ENCODE data around the gene RAI1.

The RAI1 gene

GRCh38 chr17:17700251-17700969, 19.2 kb downstream of the RAI1 start:
- DNase-seq = no peak

- DNase-seq = no peak
Measured at GRCh38 chr17:17701112-17701511, 19.9 kb downstream of the RAI1 start.

- no peak for DNase-seq
Measured at GRCh38 chr17:17701658-17702057, 20.4 kb downstream of the RAI1 start.

GRCh38 chr17:17702449-17703139, 21.3 kb downstream of the RAI1 start:
- no peak for DNase-seq

GRCh38 chr17:17703140-17703919, 22.1 kb downstream of the RAI1 start:
- DNase-seq = no peak

- DNase-seq = no peak
Measured at GRCh38 chr17:17704931-17705330, 23.7 kb downstream of the RAI1 start.

GRCh38 chr17:17706140-17707060, 25.1 kb downstream of the RAI1 start:
- no peak for DNase-seq

GRCh38 chr17:17708295-17708694, 27.0 kb downstream of the RAI1 start:
- DNase-seq = no peak

GRCh38 chr17:17708816-17709215, 27.6 kb downstream of the RAI1 start:
- DNase-seq = no peak

GRCh38 chr17:17709815-17710321, 28.6 kb downstream of the RAI1 start:
- DNase-seq = no peak

- no peak for DNase-seq
Measured at GRCh38 chr17:17710355-17710727, 29.1 kb downstream of the RAI1 start.

- DNase-seq = no peak
Measured at GRCh38 chr17:17710728-17711541, 29.7 kb downstream of the RAI1 start.

- DNase-seq = no peak
Measured at GRCh38 chr17:17711641-17712162, 30.4 kb downstream of the RAI1 start.

GRCh38 chr17:17712268-17712924, 31.1 kb downstream of the RAI1 start:
- no peak for DNase-seq

GRCh38 chr17:17713839-17714238, 32.6 kb downstream of the RAI1 start:
- DNase-seq = no peak

- DNase-seq = no peak
Measured at GRCh38 chr17:17714261-17714866, 33.1 kb downstream of the RAI1 start.

GRCh38 chr17:17714879-17715278, 33.6 kb downstream of the RAI1 start:
- DNase-seq = no peak

GRCh38 chr17:17716837-17717523, 35.7 kb downstream of the RAI1 start:
- DNase-seq = no peak

GRCh38 chr17:17718251-17718650, 37.0 kb downstream of the RAI1 start:
- no peak for DNase-seq

Measured in NCI-H187 treated with DMSO at 0.1 percent for 48 hours (cell line).